ENCODE measurements around the gene GPR37L1. TPM values are rescaled to one million over a fixed set of nuclear protein-coding genes. Genes with fewer than 3 reads are reported as not detected.

The GPR37L1 gene
- total and polyA plus RNA-seq, 2 of the 8 experiments (the other 6 are each of a cell fraction or from before 2014, with no cell fraction given), result 0.13 to 0.23 TPM

DNA sequence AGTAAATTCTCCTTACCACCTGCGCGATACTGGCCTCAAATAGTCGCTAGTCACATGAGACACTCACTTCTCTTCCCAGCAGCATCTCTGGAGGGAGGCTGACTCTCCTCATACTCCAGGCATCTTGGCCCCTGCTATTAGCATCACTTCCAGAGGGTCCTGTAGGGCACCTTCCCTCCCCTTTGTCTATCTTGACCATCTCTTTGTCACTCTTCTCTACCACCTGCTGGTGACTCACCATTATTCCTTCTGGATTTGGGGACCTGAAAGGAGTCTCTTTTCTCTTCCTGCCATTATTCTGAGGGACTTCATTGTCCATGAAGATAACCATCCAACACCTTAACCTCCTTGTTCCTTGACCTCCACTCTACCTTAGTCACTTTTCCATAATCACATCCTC lies 31.7 kb upstream of the GPR37L1 start:
- TF ChIP-seq, protein P1, sequence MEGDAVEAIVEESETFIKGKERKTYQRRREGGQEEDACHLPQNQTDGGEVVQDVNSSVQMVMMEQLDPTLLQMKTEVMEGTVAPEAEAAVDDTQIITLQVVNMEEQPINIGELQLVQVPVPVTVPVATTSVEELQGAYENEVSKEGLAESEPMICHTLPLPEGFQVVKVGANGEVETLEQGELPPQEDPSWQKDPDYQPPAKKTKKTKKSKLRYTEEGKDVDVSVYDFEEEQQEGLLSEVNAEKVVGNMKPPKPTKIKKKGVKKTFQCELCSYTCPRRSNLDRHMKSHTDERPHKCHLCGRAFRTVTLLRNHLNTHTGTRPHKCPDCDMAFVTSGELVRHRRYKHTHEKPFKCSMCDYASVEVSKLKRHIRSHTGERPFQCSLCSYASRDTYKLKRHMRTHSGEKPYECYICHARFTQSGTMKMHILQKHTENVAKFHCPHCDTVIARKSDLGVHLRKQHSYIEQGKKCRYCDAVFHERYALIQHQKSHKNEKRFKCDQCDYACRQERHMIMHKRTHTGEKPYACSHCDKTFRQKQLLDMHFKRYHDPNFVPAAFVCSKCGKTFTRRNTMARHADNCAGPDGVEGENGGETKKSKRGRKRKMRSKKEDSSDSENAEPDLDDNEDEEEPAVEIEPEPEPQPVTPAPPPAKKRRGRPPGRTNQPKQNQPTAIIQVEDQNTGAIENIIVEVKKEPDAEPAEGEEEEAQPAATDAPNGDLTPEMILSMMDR (IDR thresholded peaks at IDR 0.05; ENCODE audit: control extremely low read depth in 1 of 3, insufficient read depth in 1 of 3, low read depth in 1 of 3, low read length in 3 of 3), result 0 out of 4 replicates have a peak, but pooled peaks of 1 of the 3 experiments have one; percentile 14
- TF ChIP-seq RAD21 (IDR thresholded peaks at IDR 0.05 in 1 of 2, conservative IDR thresholded peaks at IDR 0.05 in 1 of 2; ENCODE audit: low read depth in 2 of 2, low read length in 2 of 2) (peak; percentile 10 to 30; a peak in 2 of 4 replicates), MAFK (IDR thresholded peaks at IDR 0.05; ENCODE audit: low read depth, low read length) (no peak)
- no peak overlapping the region for H3K4me3 ChIP-seq (ENCODE audit: extremely low read depth in 1 of 4, insufficient read depth in 2 of 4, low read depth in 3 of 4, low read length in 4 of 4)
- H2BK15ac ChIP-seq (ENCODE audit: low read length), result no peak overlapping the region
- H2AK5ac ChIP-seq (ENCODE audit: low read depth, low read length), result no peak overlapping the region
- ChIA-PET CTCF (ENCODE audit: partially characterized antibody) (interaction anchor here (1.1 to 1.2 kb wide), 2 partner anchors 11 to 83 kb away, joined by 3 to 4 read pairs; no protein-coding TSS in a partner anchor), POLR2A (ENCODE audit: partially characterized antibody) (interaction anchor here (2.4 kb wide), 1 partner anchor 81 kb away, joined by 10 read pairs; the partner anchor contains the start of gene ELF3)
- H3K18ac ChIP-seq (ENCODE audit: extremely low read depth, low read length), result no peak overlapping the region
- H2AFZ ChIP-seq (ENCODE audit: low read length), result no peak overlapping the region
- DNase-seq (ENCODE audit: low read depth in 1 of 2, low spot score in 2 of 2), result no peak
- no peaks in the 10 kb centered on the region for H3K27me3 ChIP-seq (replicated peaks in 1 of 4; ENCODE audit: control insufficient read depth in 3 of 4, extremely low read depth in 1 of 4, insufficient read depth in 3 of 4, low read length in 3 of 4)
- 95% methylated on average over 3 of the region's 3 CpGs; no CpG with 5 or more reads in 1 of the 2 experiments for WGBS, 2 experiments (ENCODE audit: extremely low coverage in 1 of 2, insufficient coverage in 1 of 2, insufficient read length in 1 of 2, insufficient replicate concordance in 2 of 2, low coverage in 1 of 2, low lambda C conversion rate in 2 of 2, missing lambda C conversion rate in 1 of 2)
- H2BK5ac ChIP-seq (ENCODE audit: low read depth, low read length), result no peak overlapping the region
- H4K91ac ChIP-seq (replicated peaks; ENCODE audit: insufficient read length, low read length), result no peak overlapping the region
- H3K79me2 ChIP-seq (ENCODE audit: control insufficient read depth in 1 of 2, insufficient read depth in 2 of 2, low read length in 2 of 2), result no peaks in the 10 kb centered on the region
- H4K20me1 ChIP-seq (replicated peaks in 1 of 2; ENCODE audit: control insufficient read depth in 1 of 2, insufficient read depth in 2 of 2, low read length in 2 of 2), result no peaks in the 10 kb centered on the region
- FAIRE-seq, result no peak
- H3K56ac ChIP-seq (replicated peaks; ENCODE audit: insufficient read length, low read depth, low read length), result no peak overlapping the region
- H3K27ac ChIP-seq (ENCODE audit: low read depth, low read length), result no peak overlapping the region
- H2BK12ac ChIP-seq (ENCODE audit: low read depth, low read length), result no peak overlapping the region
- H3K4me1 ChIP-seq (replicated peaks in 1 of 4; ENCODE audit: control insufficient read depth in 3 of 4, insufficient read depth in 4 of 4, low read length in 3 of 4), result peaks cover 5 to 11% (median 6%) of the 10 kb centered on the region in 4 experiments; a peak in 5 of 7 replicates
- no peak overlapping the region for H4K8ac ChIP-seq (ENCODE audit: extremely low read depth, insufficient read depth, low read length)
- H3K14ac ChIP-seq (ENCODE audit: insufficient read length), result no peak overlapping the region
- no peak overlapping the region for H2BK20ac ChIP-seq (ENCODE audit: low read length)
- H3K9me3 ChIP-seq (ENCODE audit: insufficient read depth in 2 of 2, low read depth in 1 of 2, low read length in 1 of 2), result no peaks in the 10 kb centered on the region
- H3K4me2 ChIP-seq (ENCODE audit: insufficient read depth in 1 of 2, low read depth in 2 of 2, low read length in 2 of 2), result no peak overlapping the region
- no peaks in the 10 kb centered on the region for H3K79me1 ChIP-seq (ENCODE audit: low read depth, low read length)
- no peak overlapping the region for H2BK120ac ChIP-seq (replicated peaks; ENCODE audit: low read depth, low read length)
- H3K23ac ChIP-seq (ENCODE audit: insufficient read length), result no peak overlapping the region
- no peak overlapping the region for H3K9ac ChIP-seq (replicated peaks in 1 of 4; ENCODE audit: extremely low read depth in 1 of 4, low read depth in 3 of 4, low read length in 3 of 4)
- H3K4ac ChIP-seq (replicated peaks; ENCODE audit: insufficient read length, low read depth, low read length), result peak overlapping the region; percentile 44
- peaks cover 4% of the 10 kb centered on the region; the same call in 1 of the 2 replicates for H3K23me2 ChIP-seq (ENCODE audit: low read depth, low read length)
- no peak overlapping the region for H4K5ac ChIP-seq (ENCODE audit: insufficient read length, low read depth, low read length)
- no peaks in the 10 kb centered on the region for H3K36me3 ChIP-seq (ENCODE audit: control insufficient read depth in 2 of 4, insufficient read depth in 4 of 4, low read length in 3 of 4)
